Germinal center (tissue), 1 donor: ENCODE results near the gene CSTF2T.

ENCODE experiments used
- DNase-seq: peaks from one replicate; pipeline ENCODE4 v3.0.0; 2012; ENCODE audit warnings: mixed read lengths, low spot score

CSTF2T gene

GRCh38 chr10:51699475-51700227 lies at the start of gene CSTF2T:
Gene CSTF2T (minus strand): TSS chr10:51699595. CDS start chr10:51699549, 46 bp downstream.
- DNase-seq, result peak; percentile 60

GRCh38 chr10:51748959-51749358 lies 49.6 kb upstream of the CSTF2T start:
- no peak for DNase-seq

GRCh38 chr10:51747216-51747615 lies 47.8 kb upstream of the CSTF2T start:
- no peak for DNase-seq

GRCh38 chr10:51745397-51745796 lies 46.0 kb upstream of the CSTF2T start:
- no peak for DNase-seq

- no peak for DNase-seq
Observed at GRCh38 chr10:51744235-51745000, 45.0 kb upstream of the CSTF2T start.

GRCh38 chr10:51743146-51743545 lies 43.8 kb upstream of the CSTF2T start:
- peak; percentile 3 for DNase-seq

- DNase-seq, result no peak
Observed at GRCh38 chr10:51733057-51733456, 33.7 kb upstream of the CSTF2T start.

- DNase-seq, result no peak
Observed at GRCh38 chr10:51729822-51730555, 30.6 kb upstream of the CSTF2T start.

- no peak for DNase-seq
Observed at GRCh38 chr10:51724038-51724437, 24.6 kb upstream of the CSTF2T start.

- DNase-seq, result no peak
Observed at GRCh38 chr10:51718804-51719291, 19.5 kb upstream of the CSTF2T start.

GRCh38 chr10:51716981-51717380 lies 17.6 kb upstream of the CSTF2T start:
- no peak for DNase-seq

GRCh38 chr10:51711519-51711891 lies 12.1 kb upstream of the CSTF2T start:
- DNase-seq, result no peak

GRCh38 chr10:51709324-51709972 lies 10.1 kb upstream of the CSTF2T start:
- DNase-seq, result no peak

GRCh38 chr10:51708609-51709008 lies 9.2 kb upstream of the CSTF2T start:
- no peak for DNase-seq

GRCh38 chr10:51707821-51708424 lies 8.5 kb upstream of the CSTF2T start:
- no peak for DNase-seq

GRCh38 chr10:51707392-51707791 lies 8.0 kb upstream of the CSTF2T start:
- DNase-seq, result no peak

- no peak for DNase-seq
Observed at GRCh38 chr10:51706225-51706624, 6.8 kb upstream of the CSTF2T start.

- DNase-seq, result no peak
Observed at GRCh38 chr10:51705774-51706173, 6.4 kb upstream of the CSTF2T start.

GRCh38 chr10:51700228-51700817 lies 928 bp upstream of the CSTF2T start:
- DNase-seq, result no peak

- DNase-seq, result no peak
Observed at GRCh38 chr10:51699145-51699474, 285 bp downstream of the CSTF2T start.

- no peak for DNase-seq
Observed at GRCh38 chr10:51698473-51699063, 827 bp downstream of the CSTF2T start.
